HG03460 (cell line): ENCODE measurements around the gene RIC3.
A peak's percentile ranks its signal among the peaks of the same experiment; 100 is the strongest.

ENCODE experiments used
- ATAC-seq: cut with Tn5 transposase; IDR thresholded peaks from one replicate; pipeline ENCODE4 v1.9.1; 2021; ENCODE audit not compliant: unreplicated experiment

RIC3 gene

GRCh38 chr11:8168485-8169257, at the start of gene RIC3:
Gene RIC3 (minus strand): TSS chr11:8169025. CDS start chr11:8168989, 36 bp downstream.
- ATAC-seq: no peak

DNA sequence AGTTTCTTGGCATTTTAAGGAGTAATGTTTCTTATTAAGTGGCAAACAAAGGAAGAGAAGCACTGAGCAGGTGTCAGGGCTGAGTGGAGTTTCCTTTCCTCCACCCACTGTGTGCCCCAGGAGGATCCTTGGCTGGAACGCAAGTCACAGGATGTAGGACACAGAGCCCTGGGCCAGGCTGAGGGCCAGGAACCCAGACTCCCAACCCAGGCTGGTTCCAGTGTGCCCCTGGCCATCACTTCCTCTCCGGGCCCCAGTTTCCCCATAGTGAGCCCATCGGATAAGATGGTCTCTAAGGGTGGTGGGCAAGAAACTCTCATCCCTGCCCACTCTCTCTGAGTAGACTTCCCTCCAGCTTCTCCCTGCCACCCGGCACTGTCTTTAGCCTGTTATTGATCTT, 49.6 kb upstream of the RIC3 start:
- ATAC-seq: no peak

GRCh38 chr11:8217926-8218325, 49.1 kb upstream of the RIC3 start:
- no peak for ATAC-seq

- no peak for ATAC-seq
Measured at GRCh38 chr11:8217136-8217535, 48.3 kb upstream of the RIC3 start.

DNA sequence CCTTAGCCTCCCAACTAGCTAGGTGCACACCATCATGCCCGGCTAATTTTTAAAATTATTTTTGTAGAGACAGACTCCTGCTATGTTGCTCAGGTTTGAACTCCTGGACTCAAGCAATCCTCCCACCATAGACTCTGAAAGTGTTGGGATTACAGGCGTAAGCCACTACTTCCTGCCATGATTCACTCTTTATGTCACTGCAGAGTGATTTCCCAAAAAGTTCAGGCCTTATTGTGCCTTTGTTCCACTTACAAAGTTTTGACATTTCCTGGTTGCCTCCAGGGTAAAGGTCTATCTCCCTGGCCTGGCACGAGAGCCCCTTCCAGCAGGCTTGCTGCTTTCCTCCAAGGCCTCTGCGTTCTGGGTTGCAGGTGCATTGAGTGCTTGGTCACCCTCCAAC, 44.6 kb upstream of the RIC3 start:
- ATAC-seq: no peak

GRCh38 chr11:8209208-8209807, 40.5 kb upstream of the RIC3 start:
- ATAC-seq: no peak

DNA sequence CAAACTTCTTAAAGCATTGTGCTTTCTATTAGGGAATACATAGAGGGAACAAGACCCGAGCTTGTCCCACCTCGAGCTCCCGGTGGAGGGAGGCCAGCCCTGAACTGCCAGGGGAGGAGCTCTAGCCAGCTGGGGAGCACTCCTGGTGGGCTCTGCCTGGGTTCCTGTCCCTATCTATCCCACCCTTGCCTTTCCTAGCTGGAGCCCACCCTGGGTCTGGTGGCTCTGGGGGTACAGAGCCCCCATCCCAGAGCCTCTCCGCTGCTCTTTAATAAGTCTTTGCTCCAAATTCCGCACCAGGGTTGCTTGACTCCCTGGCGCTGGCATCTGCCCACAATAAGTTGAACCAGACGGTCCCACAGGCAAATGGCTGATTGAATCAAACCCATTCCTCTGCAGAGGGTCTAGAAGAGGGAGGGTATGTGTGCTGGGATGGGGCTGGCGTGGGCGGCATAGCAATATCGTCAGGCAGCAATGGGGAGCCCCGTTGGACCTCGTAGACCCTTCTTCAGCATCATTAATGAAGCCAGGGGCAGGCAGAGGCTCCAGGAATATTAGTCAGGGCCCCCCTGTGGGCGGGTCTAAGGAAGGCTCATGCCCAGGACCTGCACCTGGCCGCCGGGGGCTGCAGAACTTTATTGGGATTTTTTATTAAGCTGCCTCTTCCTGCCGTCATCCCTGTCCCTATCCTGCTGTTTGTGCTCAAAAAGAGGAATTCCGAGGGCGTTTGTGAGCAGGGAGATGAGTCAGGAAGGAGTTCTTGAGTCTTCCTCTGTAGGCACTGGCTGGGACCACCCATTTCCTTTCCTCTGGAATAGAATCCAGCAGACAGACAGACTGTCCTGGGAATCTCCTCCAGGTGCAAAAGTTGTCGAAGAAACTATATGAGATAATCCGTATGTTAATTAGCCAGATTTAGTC, 38.5 kb upstream of the RIC3 start:
- no peak for ATAC-seq

GRCh38 chr11:8206251-8207079, 37.6 kb upstream of the RIC3 start:
- no peak for ATAC-seq

- no peak for ATAC-seq
Measured at GRCh38 chr11:8205566-8205965, 36.7 kb upstream of the RIC3 start.

- ATAC-seq: no peak
Measured at GRCh38 chr11:8204596-8204995, 35.8 kb upstream of the RIC3 start.

GRCh38 chr11:8204025-8204424, 35.2 kb upstream of the RIC3 start:
- no peak for ATAC-seq

DNA sequence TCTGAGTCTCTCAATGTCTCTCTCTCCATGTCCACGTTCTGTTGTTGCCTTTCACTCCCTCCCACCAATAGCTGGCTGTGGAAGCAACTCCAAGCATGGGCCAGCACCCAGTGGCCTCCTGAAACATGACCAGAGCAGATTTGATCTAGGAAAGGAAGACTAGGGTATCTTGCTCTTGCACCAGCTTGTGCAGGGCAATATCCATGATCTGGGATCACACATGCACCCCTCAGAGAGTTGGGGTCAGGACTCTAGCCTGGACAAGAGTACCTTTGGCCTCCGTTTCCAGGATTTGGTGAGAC, 34.5 kb upstream of the RIC3 start:
- no peak for ATAC-seq

- ATAC-seq: no peak
Measured at GRCh38 chr11:8202516-8203413, 33.9 kb upstream of the RIC3 start.

DNA sequence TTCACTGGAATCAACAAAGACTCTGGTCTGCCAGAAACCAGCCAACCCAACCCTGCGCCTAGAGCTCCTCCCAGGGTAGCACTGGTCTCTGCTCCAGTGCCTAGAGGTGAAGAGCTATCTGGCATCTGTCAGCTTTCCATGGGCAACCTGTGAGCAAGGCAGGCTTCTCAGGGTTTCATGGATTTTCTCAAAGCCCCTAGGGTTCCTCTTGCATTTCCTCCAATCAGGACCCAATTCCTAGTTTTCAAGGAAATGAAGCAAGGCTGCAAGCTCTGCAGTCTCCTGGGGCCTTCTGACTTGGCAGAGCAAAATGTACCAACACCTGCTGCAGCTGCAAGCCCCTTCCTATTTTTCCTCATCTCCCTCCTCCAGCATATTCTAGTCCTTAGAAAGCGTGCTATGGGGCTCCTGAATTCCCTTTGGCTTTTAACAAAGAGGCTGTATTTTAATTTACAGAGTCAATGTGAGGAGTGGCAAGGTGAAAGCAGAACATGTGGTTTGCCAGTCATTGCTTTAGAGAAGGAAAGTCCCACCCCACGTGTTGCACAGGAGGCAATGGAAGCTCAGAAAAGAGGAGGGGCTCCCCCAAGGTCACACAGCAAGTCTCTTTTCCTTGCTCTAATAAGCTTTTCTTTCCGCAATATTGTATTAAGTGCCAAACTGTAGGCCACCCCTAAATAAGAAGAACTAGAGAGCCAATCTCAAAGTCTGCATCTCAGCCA, 33.0 kb upstream of the RIC3 start:
- peak; percentile 71 for ATAC-seq

DNA sequence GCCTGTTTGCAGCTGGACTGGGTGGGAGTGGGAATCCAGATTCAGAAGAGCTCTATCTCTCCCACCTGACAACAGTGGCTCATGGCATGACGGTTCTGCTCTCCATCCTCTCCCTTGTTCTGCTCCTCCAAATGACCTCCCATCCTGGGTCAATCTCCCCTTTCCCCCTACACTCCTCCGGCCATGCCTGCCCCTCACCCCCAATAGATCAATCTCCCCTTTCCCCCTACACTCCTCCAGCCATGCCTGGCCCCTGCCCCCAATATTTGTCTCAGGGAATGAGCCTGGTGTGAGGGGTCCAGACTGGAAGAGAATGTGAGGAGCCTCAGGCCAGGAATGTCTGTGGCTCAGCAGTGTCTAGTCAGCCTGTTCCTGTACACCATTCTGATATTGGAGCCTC, 30.9 kb upstream of the RIC3 start:
- no peak for ATAC-seq

GRCh38 chr11:8196749-8197148, 27.9 kb upstream of the RIC3 start:
- ATAC-seq: no peak

GRCh38 chr11:8194956-8195355, 26.1 kb upstream of the RIC3 start:
- no peak for ATAC-seq

DNA sequence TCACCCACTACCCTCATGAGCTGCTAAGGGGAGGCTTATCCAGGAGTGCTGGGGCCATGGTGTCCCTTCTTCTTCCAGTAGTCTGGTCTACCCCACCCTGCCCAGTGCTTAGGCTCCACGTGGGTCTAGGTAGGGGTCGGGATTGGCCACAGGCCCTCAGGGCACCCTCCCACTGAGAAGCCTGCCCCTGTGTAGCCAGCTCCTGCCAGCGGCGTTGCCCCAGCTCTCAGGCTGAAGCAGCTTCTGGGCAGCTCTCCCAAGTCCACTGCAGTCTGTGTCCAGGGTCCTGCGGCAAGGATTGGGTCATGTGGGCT, 24.0 kb upstream of the RIC3 start:
- no peak for ATAC-seq

GRCh38 chr11:8192016-8192895, 23.4 kb upstream of the RIC3 start:
- peak; percentile 54 for ATAC-seq
